Fibroblast of upper back skin (primary cell): ENCODE data around the gene CREBZF.
"Not testable (repeated sequence)": the region's sequence is repeated elsewhere in the genome, so short reads cannot be mapped to it uniquely, and the experiment has no call there.

Source experiments
- DNase-seq: peaks from one replicate; pipeline ENCODE4 v3.0.0-alpha.2; 2013

CREBZF gene

GRCh38 chr11:85664615-85665481 is at the start of gene CREBZF:
Gene CREBZF, minus strand, starts transcription at chr11:85665129. Its CDS starts 254 bp downstream, at chr11:85664875.
- peak; percentile 96 for DNase-seq

GRCh38 chr11:85712953-85713352 is 48.0 kb upstream of the CREBZF start:
- no peak for DNase-seq

- no peak for DNase-seq
Observed at GRCh38 chr11:85710917-85711316, 46.0 kb upstream of the CREBZF start.

DNA sequence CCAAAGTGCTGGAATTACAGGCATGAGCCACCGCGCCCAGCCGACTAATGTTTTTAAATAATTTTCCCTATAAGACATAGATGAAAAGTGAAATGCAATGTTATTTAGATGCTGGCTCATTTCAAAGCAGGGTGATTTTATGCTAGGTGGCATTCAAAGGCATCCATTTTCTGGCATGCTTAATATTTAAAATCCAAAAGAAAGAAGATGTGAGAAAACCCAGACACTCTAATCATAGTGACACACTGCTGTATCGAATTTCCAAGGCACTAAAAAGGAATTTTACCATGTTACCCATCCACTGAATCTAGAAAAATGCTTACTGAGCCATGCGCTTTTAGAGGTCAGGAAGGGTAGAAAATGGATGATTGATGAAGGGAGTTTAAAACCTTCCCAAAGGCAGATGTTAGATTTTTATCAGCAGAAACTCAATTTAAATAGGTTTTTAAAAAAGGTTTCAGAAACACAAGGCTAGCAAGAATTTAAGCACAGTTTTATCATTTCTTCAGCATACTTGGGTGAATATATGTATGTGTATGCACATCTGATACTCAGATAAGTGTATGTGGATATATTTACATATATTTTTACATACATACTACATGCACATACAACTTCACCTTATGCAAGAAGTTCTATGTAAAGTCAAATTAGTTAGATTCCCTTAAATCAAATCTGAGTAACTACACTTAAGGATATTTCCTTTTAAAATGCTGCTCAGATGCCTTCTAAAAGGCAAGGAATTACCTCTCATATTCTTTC is 45.2 kb upstream of the CREBZF start:
- DNase-seq = no peak

GRCh38 chr11:85705800-85706199 is 40.9 kb upstream of the CREBZF start:
- DNase-seq = no peak

DNA sequence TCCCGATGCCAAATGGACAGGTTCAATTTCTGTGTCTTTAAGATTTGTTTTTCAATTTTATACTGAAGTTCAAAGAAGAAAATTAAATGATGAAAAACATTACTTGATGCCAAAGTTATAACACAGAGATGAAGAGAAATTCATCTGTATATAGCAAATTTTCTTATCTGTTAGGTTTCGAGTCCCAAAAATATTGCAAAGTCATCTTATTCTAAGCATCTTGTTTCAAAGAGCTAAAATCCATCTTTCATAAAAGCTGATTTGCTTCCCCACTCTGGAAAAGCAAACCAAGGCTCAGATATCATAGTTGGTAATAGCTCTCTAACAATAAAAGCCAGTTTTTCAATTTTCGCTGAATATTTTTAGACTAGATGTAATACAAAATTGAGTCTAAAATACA is 40.0 kb upstream of the CREBZF start:
- DNase-seq = no peak

DNA sequence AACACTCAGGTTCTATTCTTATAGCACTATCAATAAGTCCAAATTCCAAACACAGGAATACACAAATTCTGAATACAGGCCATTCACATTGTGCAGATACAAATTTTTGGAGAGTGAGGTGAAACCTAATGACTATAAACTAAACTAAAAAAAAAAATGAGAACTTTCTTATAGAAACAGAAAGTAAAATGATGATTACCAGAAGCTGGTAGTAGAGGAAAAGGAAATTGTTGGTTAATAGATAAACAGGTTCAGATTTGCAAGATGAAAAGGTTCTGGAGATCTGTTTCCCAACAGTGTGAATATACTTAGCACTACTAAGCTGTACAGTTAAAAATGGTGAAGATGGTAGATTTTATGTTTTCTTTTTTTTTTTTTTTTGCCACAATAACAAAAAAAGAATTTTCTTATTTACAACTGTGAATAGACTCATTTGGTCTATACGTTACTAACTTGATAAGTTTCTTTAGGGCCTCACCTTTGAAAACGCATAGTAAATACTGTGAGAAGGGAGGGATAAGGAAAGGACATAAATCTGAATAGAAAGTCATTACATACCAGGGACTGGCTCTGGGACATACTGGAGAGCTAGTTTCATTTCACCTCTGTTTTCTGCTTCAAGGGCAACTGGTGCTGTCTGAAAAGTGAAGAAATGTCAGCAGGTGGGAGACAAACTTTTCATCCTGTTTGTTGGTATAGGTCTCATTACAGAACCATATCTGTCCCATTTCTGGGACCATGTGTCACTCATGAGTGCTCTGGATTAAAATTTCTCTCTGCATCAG is 35.2 kb upstream of the CREBZF start:
- no peak for DNase-seq

DNA sequence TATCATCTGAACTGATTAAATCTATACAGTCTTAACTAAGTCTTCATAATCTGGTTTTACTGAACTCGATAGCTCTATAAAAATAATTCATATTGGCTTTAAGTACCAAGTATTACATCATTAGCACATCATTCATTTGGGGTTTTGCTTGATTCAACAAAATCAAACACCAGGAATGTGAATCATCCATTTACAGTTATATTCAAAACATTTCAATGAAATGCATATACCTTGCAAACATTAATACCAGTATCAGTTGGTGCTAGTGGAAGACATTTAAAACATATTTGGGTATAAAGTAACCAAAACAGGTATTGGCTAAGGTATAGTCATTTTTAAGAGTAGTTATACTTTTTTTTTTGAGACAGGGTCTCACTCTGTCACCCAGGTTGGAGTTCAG is 33.3 kb upstream of the CREBZF start:
- no peak for DNase-seq

DNA sequence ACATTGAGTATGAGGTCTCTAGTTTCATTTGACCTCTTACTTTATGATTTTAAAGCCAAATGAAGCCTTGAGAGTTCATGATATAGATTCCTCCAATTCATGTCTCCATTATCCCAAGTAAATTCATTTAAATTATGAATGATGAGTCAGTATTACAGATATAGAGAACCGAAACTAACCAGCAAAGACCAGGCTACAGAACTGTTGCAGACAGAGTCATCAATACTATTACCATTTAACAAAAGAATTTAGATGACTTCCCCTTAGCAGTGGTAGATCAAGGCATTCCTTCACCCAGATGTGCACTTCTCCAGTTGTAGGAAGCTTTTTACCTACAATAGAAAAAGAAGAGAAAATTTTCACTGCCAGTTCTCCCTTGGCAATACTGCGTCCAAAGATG is 32.8 kb upstream of the CREBZF start:
- no peak for DNase-seq

GRCh38 chr11:85695546-85695945 is 30.6 kb upstream of the CREBZF start:
- no peak for DNase-seq

- DNase-seq = peak; percentile 62
Observed at GRCh38 chr11:85694385-85694980, 29.6 kb upstream of the CREBZF start.

DNA sequence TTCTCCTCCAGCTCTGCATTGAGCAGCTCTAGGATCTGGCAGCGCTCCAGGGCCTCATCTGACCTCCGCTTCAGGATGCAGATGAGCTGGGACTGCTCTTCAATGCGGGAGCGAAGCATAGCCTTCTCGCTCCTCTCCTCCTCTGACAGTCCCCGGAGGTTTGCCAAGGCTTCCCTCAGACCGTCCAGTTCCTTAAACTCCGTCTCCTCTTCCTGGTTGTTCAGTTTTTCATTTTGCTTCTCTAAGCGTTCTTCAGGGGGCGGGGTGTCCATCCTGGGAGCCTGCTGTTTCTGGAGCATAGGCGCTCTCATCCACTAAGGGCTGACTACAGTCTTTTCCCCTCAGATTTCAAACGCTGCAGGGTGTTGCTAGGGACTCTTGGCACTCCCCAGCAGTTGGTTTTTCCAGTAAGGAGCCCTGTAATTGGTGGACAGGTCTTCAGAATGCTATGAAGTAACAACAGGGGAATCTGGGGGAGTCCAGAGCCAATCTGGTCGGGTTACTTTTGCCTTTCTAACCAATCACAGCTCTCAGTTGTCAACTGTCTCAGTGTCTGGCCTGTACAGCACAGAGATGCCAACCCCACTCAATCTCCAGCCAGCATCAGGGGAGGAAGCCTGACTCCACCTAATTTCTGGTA is 21.0 kb upstream of the CREBZF start, which contains the start of gene CCDC89:
CCDC89 (minus strand) TSS at position 376 of the 640 bp plus-strand sequence; CDS start at position 311, 65 bp downstream.
- DNase-seq = peak; percentile 88

GRCh38 chr11:85685125-85685819 is 20.3 kb upstream of the CREBZF start:
- DNase-seq = no peak

GRCh38 chr11:85682330-85683305 is 17.7 kb upstream of the CREBZF start:
- DNase-seq = peak; percentile 60

DNA sequence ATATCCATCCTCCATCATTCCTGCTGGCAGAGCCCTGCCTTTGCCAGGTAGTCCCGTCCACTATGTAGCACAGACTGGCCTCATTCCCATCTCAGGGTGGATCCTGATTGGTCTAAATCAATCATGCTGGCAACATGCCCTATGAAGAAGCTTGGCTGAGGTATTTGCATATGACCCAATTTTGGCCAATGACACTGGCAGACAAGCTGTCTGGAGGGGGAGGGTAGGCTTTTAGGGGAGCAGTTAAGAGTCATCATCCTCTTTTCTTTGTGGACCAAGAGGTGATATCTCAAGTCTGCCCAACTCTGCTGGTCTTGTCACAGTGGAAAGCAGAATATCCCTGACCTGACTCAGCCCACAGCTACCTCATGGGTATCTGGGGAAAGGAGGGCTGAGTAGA is 16.0 kb upstream of the CREBZF start:
- no peak for DNase-seq

DNA sequence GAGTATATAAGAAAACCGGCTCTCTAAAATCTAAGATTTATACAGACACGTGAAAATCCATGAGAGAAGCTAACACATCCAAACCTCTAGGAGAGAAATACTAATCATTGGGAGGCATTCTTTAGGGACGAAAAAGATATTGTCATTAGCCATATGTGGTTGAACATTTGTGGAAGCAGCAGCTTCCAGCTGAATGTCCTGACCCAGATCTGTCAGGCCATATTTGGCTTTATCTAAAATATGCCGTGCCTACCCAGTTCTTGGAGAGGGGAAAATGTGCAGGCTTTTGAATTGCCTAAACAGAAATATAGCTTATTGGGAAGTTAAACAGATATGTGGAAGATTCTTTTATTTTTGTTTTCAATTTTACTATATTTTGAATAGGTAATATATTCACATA is 14.6 kb upstream of the CREBZF start:
- DNase-seq = no peak

- peak; percentile 28 for DNase-seq
Observed at GRCh38 chr11:85673393-85673792, 8.5 kb upstream of the CREBZF start.

DNA sequence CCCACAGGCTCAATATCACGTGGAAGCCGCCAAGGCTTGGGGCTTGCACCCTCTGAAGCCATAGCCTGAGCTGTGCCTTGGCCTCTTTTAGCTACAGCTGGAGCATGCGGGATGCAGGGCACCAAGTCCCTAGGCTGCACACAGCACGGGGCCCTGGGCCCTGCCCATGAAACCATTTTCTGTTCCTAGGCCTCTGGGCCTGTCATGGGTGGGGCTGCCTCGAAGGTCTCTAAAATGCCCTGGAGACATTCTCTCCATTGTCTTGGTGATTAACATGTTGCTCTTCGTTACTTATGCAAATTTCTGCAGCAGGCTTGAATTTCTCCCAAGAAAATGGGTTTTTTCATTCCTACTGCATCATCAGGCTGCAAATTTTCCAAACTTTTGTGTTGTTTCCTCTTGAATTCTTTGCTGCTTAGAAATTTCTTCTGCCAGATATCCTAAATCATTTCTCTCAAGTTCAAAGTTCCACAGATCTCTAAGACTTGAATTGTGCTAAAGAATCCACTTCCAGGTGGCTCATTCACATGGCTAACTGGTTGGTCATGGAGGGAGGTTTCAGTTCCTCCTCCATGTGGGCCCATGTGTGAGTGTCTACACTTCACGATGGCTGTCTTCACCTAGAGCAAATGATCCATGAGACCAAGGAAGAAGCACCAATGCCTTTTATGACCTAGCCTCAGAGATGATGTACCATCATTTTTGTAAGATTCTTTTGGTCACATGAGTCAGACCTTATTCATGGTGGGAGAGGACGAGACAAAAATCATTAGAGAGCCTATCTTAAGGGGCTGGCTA is 7.4 kb upstream of the CREBZF start:
- DNase-seq = peak; percentile 65

GRCh38 chr11:85670949-85671663 is 6.2 kb upstream of the CREBZF start:
- not testable (repeated sequence) for DNase-seq
